ENCODE measurements around the gene EIF3K.

GRCh38 chr19:38682195-38682867, 63.3 kb downstream of the EIF3K start:
- TF ChIP-seq POLR2A (IDR thresholded peaks at IDR 0.05) (no peak), CTCF (IDR thresholded peaks at IDR 0.05) (no peak), POLR2AphosphoS5 (IDR thresholded peaks at IDR 0.05) (no peak)

Measured in upper lobe of left lung (tissue), 4 donors.